Activated naive CD8-positive, alpha-beta T cell treated with anti-CD3 and anti-CD28 coated beads, Interleukin-2, amount 10 ng/mL, durations not matched to agents 7 days and 5 days (primary cell): ENCODE data around the gene ASCC3. TPM values are rescaled to one million over a fixed set of nuclear protein-coding genes. Genes with fewer than 3 reads are reported as not detected.

Experiments
- ATAC-seq: fragments of 150-1000 bp; cut with Tn5 transposase; one replicate; pipeline ENCODE4 v1.10.0; 2021; ENCODE audit warnings: low read depth, moderate library complexity
- POLR2A ChIA-PET: fragments of 350-600 bp; sonication (Branson Sonifier 250); formaldehyde crosslinking; loops from one replicate; lab custom pipeline; 2021; ENCODE audit warnings: antibody characterized with exemption; lab: Charles Lee
- DNase-seq: peaks from one replicate; pipeline ENCODE4 v3.0.0; 2021
- H3K27ac Mint-ChIP-seq: one replicate; pipeline ENCODE4 v1.8.0; 2022; ENCODE audit warnings: mild to moderate bottlenecking, mixed read lengths
- H3K27me3 Mint-ChIP-seq: one replicate; pipeline ENCODE4 v1.8.0; 2022; ENCODE audit warnings: mild to moderate bottlenecking, moderate library complexity, mixed read lengths
- H3K36me3 Mint-ChIP-seq: one replicate; pipeline ENCODE4 v1.8.0; 2021; ENCODE audit warnings: mild to moderate bottlenecking, mixed read lengths
- H3K4me1 Mint-ChIP-seq: one replicate; pipeline ENCODE4 v1.8.0; 2021; ENCODE audit warnings: mixed read lengths
- H3K4me3 Mint-ChIP-seq: one replicate; pipeline ENCODE4 v1.8.0; 2022; ENCODE audit warnings: mild to moderate bottlenecking, moderate library complexity, mixed read lengths
- H3K9me3 Mint-ChIP-seq: one replicate; pipeline ENCODE4 v1.8.0; 2021; ENCODE audit warnings: mixed read lengths
- total RNA-seq, 2 experiments: library from RNA; stranded (reverse); gene quantifications; one replicate each; pipeline ENCODE4 v1.2.3, GENCODE V29; 2021

The ASCC3 gene, protein sequence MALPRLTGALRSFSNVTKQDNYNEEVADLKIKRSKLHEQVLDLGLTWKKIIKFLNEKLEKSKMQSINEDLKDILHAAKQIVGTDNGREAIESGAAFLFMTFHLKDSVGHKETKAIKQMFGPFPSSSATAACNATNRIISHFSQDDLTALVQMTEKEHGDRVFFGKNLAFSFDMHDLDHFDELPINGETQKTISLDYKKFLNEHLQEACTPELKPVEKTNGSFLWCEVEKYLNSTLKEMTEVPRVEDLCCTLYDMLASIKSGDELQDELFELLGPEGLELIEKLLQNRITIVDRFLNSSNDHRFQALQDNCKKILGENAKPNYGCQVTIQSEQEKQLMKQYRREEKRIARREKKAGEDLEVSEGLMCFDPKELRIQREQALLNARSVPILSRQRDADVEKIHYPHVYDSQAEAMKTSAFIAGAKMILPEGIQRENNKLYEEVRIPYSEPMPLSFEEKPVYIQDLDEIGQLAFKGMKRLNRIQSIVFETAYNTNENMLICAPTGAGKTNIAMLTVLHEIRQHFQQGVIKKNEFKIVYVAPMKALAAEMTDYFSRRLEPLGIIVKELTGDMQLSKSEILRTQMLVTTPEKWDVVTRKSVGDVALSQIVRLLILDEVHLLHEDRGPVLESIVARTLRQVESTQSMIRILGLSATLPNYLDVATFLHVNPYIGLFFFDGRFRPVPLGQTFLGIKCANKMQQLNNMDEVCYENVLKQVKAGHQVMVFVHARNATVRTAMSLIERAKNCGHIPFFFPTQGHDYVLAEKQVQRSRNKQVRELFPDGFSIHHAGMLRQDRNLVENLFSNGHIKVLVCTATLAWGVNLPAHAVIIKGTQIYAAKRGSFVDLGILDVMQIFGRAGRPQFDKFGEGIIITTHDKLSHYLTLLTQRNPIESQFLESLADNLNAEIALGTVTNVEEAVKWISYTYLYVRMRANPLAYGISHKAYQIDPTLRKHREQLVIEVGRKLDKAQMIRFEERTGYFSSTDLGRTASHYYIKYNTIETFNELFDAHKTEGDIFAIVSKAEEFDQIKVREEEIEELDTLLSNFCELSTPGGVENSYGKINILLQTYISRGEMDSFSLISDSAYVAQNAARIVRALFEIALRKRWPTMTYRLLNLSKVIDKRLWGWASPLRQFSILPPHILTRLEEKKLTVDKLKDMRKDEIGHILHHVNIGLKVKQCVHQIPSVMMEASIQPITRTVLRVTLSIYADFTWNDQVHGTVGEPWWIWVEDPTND (N-terminal part only)
- 10 to 100 TPM; 54.7 to 59.6 TPM for total RNA-seq

DNA sequence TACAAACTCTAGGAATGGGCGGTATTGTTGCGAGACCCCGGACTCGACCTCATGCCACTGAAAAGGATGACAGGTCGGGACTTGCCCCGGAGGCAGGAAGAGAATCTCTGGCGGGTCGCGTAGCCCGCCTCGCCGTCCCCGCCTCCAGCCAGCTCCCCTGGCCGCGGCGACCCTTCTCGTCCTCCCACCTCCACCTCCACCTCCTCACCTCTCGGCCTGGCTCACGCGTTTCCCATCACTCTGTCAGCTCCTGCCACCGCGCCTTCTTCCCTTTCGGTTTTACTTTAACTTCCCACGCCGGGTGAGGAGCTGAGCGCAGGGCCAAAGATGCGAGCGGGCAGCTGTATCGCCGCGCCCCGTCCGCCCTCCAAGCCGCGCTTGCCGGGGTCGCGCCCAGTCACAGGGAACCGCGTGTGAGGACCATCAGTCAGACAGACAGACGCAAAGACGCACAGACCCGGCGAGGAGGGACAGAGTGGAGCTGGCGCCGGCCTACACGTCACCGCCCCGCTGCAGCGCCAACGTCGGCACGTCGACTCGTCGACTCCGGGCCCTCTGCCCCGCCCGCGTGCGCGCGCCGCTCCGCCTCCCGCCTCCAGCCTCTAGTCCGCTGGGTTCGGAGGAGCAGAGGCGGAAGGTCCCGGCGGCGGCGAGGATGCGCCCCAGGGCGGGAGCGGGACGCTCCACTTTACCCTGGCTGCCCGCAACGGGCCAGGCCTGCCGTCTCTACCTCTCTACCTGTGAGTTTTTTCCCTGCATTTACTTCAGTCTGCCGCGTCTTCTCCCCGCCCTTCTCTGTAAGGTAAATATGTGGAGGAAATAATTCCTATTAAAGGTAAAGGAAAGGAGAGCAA is at the start of gene ASCC3:
Gene ASCC3 (minus strand): TSS at position 477 of the 854 bp plus-strand sequence. CDS start 13,332 bp downstream, outside the sequence.
- H3K36me3 Mint-ChIP-seq = peaks cover 12% of the 10 kb centered on the region

DNA sequence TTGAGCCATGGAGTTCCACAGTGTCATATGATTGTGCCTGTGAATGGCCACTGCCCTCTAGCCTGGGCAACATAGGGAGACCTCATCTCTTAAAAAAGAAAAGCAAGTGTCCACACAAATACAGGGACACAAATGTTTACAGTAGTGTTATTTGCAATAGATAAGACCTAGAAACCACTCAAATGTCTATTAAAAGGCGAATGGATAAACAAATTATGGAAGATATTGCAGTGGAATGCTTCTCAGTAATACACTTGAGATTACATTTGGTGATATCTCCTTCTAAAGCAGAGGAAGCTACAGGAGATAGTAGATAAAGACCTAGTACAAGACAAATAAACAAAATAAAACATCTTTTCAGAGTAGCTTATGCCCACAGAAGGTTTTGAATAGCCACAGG is 44.6 kb upstream of the ASCC3 start:
- no peak overlapping the region for H3K27ac Mint-ChIP-seq
- H3K4me3 Mint-ChIP-seq = no peak overlapping the region
- H3K9me3 Mint-ChIP-seq = no peaks in the 10 kb centered on the region
- no peaks in the 10 kb centered on the region for H3K4me1 Mint-ChIP-seq
- DNase-seq = no peak
- POLR2A ChIA-PET = no interaction called here
- H3K27me3 Mint-ChIP-seq = peaks cover 4% of the 10 kb centered on the region
- no peaks in the 10 kb centered on the region for H3K36me3 Mint-ChIP-seq
- no peak for ATAC-seq

More for the DNA sequence above, at the start of gene ASCC3:
- peak; percentile 99 for ATAC-seq
- H3K27ac Mint-ChIP-seq = peak within 1 kb of the TSS; percentile 100
- no peaks in the 10 kb centered on the region for H3K27me3 Mint-ChIP-seq
- H3K4me1 Mint-ChIP-seq = peaks cover 34% of the 10 kb centered on the region
- peak; percentile 93 for DNase-seq
- peak within 1 kb of the TSS; percentile 99 for H3K4me3 Mint-ChIP-seq
- no peaks in the 10 kb centered on the region for H3K9me3 Mint-ChIP-seq
- POLR2A ChIA-PET = interaction anchor here (1.3 kb wide), 1 partner anchor 21 kb away, joined by 3 read pairs; no protein-coding TSS in a partner anchor

DNA sequence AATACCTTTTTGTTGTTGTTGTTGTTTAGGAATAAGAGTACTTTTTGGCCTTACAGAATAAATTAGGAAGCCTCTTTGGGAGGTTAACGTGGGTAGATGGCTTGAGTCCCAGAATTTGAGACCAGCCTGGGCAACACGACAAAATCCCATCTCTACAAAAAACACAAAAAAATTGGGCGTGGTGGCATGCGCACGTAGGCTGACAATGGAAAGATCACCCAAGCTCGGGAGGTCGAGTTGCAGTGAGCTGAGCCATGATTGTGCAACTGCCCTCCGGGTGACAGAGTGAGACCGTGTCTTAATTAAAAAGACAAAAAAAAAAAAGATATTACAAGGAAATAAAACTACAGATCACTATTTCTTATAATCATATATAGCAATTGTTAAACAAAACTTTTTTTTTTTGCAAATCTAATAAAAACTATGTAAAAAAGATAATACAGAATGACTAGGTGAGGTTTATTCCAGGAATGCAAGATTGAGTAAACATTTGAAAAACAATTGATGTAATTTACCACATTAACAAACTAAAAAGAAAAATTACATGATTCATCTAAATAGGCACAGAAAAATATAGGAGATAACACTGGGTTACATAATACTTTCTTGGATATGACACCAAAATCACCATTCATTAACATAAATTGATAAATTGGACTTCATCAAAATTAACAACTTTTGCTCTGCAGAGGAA is 43.6 kb upstream of the ASCC3 start:
- H3K27me3 Mint-ChIP-seq = peaks cover 4% of the 10 kb centered on the region
- no peaks in the 10 kb centered on the region for H3K36me3 Mint-ChIP-seq
- H3K27ac Mint-ChIP-seq = no peak overlapping the region
- POLR2A ChIA-PET = no interaction called here
- H3K4me3 Mint-ChIP-seq = no peak overlapping the region
- no peaks in the 10 kb centered on the region for H3K4me1 Mint-ChIP-seq
- ATAC-seq (no peak), DNase-seq (no peak)
- H3K9me3 Mint-ChIP-seq = no peaks in the 10 kb centered on the region

DNA sequence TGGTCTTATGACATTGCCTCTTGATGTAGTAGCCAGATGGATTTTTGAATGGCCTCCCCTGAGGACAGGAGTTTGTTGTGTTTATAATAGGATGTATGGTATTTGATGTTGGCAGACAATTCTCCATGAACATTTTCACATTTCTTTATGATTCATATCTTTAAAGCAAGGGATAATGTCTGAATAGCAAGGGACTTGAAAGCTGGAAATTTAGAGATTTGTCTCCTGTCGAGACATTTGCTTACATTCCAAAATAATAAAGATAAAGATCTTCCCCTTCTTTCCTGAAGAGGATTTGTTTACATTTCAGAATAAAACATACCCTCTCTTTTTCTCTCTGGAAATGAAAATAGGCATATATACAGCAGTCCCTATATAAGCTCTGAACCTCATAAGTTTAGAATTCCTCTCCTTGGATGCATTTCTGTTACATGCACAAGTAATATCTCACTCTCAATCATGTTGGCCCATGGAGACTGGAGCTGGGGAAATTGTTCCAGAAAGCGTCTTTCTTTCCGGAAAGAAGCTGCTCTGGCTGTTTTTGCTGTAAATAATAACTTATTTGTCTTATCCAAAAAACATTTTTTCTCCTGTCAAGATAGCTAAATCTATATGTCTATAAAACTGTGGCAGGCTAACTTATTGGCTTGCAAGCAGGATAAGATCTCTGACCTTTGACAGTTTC is 42.5 kb upstream of the ASCC3 start:
- DNase-seq = no peak
- H3K27ac Mint-ChIP-seq = no peak overlapping the region
- POLR2A ChIA-PET = no interaction called here
- peaks cover 4% of the 10 kb centered on the region for H3K27me3 Mint-ChIP-seq
- ATAC-seq = no peak
- H3K36me3 Mint-ChIP-seq = no peaks in the 10 kb centered on the region
- no peaks in the 10 kb centered on the region for H3K4me1 Mint-ChIP-seq
- H3K9me3 Mint-ChIP-seq = no peaks in the 10 kb centered on the region
- H3K4me3 Mint-ChIP-seq = no peak overlapping the region

DNA sequence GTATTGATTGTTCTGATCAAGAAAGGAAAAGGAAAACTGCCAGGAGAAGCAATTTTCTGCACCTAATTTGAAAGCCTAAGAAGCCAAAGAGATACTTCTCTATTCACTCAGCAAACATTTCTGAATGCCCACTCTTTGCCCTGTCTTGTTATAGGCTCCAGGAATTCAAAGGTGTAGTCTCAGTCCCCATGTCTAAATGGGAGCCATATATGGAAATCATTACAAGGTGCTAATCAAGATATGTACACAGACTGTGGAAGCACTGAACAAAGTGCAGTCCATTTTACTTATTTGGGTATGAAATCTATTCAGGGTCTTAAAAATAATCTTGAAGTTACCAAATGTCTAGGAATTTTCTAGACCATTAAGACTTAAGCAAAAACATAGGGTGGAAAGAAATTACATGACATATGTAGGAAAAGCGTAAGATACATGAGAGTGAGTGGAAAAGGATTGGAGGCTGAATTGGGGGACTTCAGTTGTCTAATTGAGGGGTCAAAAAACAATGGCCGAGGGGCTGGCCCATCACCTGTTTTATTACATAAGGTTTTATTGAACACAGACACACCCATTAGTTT is 39.0 kb upstream of the ASCC3 start:
- H3K27ac Mint-ChIP-seq = no peak overlapping the region
- POLR2A ChIA-PET = no interaction called here
- ATAC-seq = no peak

DNA sequence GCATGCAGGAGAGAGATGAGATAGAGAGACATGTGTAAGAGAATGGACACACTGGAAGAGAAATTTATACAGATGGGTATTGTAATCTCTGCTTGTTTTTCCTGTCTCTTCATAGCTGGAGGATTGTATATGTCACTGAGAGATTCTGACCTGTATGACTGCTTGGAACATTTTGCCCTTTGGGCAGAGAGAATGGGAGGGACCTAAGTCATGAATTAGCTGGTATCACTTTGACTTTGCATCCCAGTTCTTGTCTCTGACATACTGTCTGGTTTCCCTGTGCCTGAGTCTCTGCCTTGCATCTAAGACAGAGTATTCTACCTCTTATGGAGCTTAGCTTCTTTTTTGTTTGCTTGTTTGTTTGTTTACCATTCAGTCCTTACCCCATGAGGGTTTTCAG is 37.0 kb upstream of the ASCC3 start:
- no peaks in the 10 kb centered on the region for H3K4me1 Mint-ChIP-seq
- POLR2A ChIA-PET = no interaction called here
- H3K27ac Mint-ChIP-seq = no peak overlapping the region
- peaks cover 2% of the 10 kb centered on the region for H3K27me3 Mint-ChIP-seq
- DNase-seq (no peak), ATAC-seq (no peak)
- H3K4me3 Mint-ChIP-seq = no peak overlapping the region
- no peaks in the 10 kb centered on the region for H3K36me3 Mint-ChIP-seq
- no peaks in the 10 kb centered on the region for H3K9me3 Mint-ChIP-seq

More for the DNA sequence above, 39.0 kb upstream of the ASCC3 start:
- Mint-ChIP-seq H3K4me1 (no peaks in the 10 kb centered on the region), H3K4me3 (no peak overlapping the region), H3K36me3 (no peaks in the 10 kb centered on the region), H3K27me3 (peaks cover 2% of the 10 kb centered on the region), H3K9me3 (no peaks in the 10 kb centered on the region)
- DNase-seq = no peak

DNA sequence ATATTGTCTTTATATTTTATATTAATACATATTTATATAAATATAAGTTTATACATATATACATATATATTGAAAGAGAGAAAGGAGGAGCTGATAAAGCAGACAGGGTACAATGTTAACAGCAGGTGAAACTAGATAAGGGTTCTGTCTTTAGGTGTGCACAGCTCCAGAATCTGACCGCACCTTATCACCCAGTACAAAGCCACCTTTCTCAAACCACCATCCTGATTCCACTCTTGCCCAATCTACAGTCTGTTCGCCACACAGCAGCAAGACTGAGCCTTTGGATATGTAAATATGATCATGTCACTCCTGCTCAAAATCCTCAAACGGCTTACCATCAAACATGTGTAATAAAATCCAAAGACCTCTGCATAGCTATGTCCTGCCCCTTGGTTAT is 34.7 kb upstream of the ASCC3 start:
- peaks cover 4% of the 10 kb centered on the region for H3K27me3 Mint-ChIP-seq
- H3K4me3 Mint-ChIP-seq = no peak overlapping the region
- H3K4me1 Mint-ChIP-seq = no peaks in the 10 kb centered on the region
- ATAC-seq = no peak
- H3K27ac Mint-ChIP-seq = no peak overlapping the region
- no peaks in the 10 kb centered on the region for H3K36me3 Mint-ChIP-seq
- no peaks in the 10 kb centered on the region for H3K9me3 Mint-ChIP-seq
- POLR2A ChIA-PET = no interaction called here
- no peak for DNase-seq

DNA sequence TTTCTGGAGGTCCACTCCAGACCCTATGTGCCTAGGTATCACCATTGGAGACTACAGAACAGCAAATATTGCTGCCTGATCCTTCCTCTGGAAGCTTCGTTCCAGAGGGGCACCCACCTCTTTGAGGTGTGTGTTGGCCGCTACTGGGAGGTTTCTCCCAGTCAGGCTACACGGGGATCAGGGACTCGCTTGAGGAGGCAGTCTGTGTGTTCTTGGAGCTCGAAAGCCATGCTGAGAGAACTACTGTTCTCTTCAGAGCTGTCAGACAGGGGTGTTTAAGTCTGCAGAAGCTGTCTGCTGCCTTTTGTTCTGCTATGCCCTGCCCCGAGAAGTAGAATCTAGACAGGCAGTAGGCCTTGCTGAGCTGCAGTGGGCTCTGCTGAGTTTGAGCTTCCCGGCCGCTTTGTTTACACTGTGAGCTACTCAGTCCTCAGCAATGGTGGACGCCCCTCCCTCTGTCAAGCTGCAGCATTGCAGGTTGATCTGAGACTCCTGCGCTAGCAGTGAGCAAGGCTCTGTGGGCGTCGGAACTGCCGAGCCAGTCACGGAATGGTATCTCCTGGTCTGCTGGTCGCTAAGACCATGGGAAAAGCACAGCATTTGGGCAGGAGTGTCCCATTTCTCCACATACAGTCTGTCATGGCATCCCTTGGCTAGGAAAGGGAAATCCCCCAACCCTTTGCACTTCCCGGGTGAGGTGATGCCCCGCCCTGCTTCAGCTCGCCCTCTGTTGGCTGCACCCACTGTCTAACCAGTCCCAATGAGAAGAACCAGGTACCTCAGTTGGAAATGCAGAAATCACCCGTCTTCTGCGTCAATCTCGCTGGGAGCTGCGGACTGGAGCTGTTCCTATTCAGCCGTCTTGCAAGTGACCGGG is 32.5 kb upstream of the ASCC3 start:
- Mint-ChIP-seq H3K4me1 (no peaks in the 10 kb centered on the region), H3K36me3 (no peaks in the 10 kb centered on the region), H3K4me3 (no peak overlapping the region), H3K27ac (no peak overlapping the region), H3K27me3 (peaks cover 4% of the 10 kb centered on the region), H3K9me3 (no peaks in the 10 kb centered on the region)
- ATAC-seq (no peak), DNase-seq (no peak)
- POLR2A ChIA-PET = no interaction called here

DNA sequence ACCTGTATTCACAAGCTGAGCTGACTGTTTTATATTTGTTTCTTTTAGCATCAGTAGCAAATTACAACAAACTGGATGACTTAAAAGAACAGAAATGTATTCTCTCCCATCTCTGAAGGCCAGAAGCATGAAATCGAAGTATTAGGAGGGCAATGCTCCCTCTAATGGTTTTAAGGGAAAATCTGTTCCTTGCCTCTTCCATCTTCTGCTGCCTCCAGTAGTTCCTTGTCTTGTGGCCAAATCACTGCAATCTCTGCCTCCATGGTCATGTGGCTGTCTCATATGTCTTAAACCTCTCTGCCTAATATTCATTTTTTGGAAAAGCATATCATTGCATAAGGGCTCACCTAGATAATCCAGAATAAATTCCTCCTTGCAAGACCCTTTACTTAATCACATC is 25.2 kb upstream of the ASCC3 start:
- POLR2A ChIA-PET = no interaction called here
- H3K9me3 Mint-ChIP-seq = no peaks in the 10 kb centered on the region
- no peaks in the 10 kb centered on the region for H3K27me3 Mint-ChIP-seq
- no peak overlapping the region for H3K27ac Mint-ChIP-seq
- no peak overlapping the region for H3K4me3 Mint-ChIP-seq
- H3K4me1 Mint-ChIP-seq = no peaks in the 10 kb centered on the region
- DNase-seq = no peak
- no peaks in the 10 kb centered on the region for H3K36me3 Mint-ChIP-seq
- no peak for ATAC-seq

DNA sequence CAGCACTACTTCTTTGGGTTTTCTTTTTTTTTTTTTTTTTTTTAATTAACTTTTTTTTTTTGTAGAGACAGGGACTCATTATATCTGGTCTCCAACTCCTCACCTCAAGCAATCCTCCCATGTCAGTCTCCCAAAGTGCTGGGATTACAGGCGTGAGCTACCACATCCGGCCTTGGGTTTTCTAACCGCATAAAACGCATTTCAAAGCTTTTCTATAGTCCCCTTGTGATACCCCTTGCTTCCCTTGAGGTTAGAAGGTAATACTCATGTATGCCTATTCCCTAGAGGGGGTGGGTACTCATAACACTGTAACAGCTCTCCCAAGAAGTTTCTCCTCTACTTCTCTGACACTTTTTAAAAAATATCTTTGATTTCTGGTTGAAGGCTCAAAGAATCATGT is 23.9 kb upstream of the ASCC3 start:
- Mint-ChIP-seq H3K4me1 (no peaks in the 10 kb centered on the region), H3K9me3 (no peaks in the 10 kb centered on the region)

DNA sequence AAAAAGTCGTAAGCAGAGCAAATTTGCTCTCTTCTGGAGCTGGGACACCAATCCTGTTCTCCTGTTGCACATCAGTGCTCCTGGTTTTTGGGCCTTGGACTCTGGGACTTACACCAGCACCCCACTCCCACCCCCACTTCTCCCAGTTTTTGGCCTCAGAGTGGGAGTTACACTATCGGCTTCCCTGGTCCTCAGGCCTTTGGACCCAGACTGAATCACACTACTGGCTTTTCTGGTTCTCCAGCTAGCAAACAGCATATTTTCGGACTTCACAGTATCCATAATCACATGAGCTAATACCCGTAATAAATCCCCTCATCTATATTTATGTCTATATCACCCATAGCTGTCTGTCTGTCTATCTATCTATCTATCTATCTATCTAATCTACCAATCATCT is 23.2 kb upstream of the ASCC3 start:
- Mint-ChIP-seq H3K36me3 (no peaks in the 10 kb centered on the region), H3K4me3 (no peak overlapping the region), H3K4me1 (no peaks in the 10 kb centered on the region), H3K27me3 (no peaks in the 10 kb centered on the region), H3K9me3 (no peaks in the 10 kb centered on the region), H3K27ac (no peak overlapping the region)
- DNase-seq = no peak
- POLR2A ChIA-PET = no interaction called here
- no peak for ATAC-seq

More for the DNA sequence above, 23.9 kb upstream of the ASCC3 start:
- H3K27me3 Mint-ChIP-seq = no peaks in the 10 kb centered on the region
- H3K4me3 Mint-ChIP-seq = no peak overlapping the region
- ATAC-seq = no peak
- no peak for DNase-seq
- H3K27ac Mint-ChIP-seq = no peak overlapping the region
- no peaks in the 10 kb centered on the region for H3K36me3 Mint-ChIP-seq
- POLR2A ChIA-PET = no interaction called here
